ENCODE results near the gene AKTIP. TPM values are rescaled to one million over a fixed set of nuclear protein-coding genes. Genes with fewer than 3 reads are reported as not detected.

AKTIP gene
- total RNA-seq, 1 experiment from 2014 or later, result 26.2 TPM

DNA sequence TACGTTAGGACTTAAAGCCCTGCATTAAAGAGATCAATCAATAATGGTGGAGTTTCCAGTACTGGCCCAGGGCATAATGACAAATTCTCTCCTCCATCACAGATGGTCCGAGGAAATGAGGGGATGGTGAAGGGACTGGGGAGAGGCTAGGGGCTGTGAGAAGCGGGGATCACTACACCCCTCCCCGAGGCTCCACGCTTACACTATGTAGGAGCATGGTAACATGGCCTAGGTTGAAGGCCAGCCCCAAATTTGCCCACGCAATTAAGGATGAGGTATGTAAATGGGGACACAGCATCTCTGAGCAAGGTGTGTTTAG lies 8.0 kb upstream of the AKTIP start:
- Mint-ChIP-seq H3K4me1 (peaks cover 4 to 9% of the 10 kb centered on the region in 2 experiments), H3K4me3 (no peak overlapping the region), H3K27me3 (ENCODE audit: low read depth) (peaks cover 1% of the 10 kb centered on the region; the same call in 1 of the 2 replicates), H3K9me3 (peaks cover 21% of the 10 kb centered on the region in 2 experiments), H3K27ac (no peak overlapping the region), H3K36me3 (ENCODE audit: insufficient read depth in 1 of 3, low read depth in 3 of 3) (peaks cover 6 to 16% (median 9%) of the 10 kb centered on the region in 3 experiments; a peak in 5 of 7 replicates)
- Histone ChIP-seq H2AK5ac (ENCODE audit: insufficient read length, low read length) (no peak overlapping the region), H4K5ac (ENCODE audit: insufficient read length, low read depth, low read length) (no peak overlapping the region), H3K23ac (ENCODE audit: insufficient read length, low read depth, low read length) (no peak overlapping the region), H3K9me3 (ENCODE audit: control insufficient read depth, low read depth, low read length) (peaks cover 4% of the 10 kb centered on the region), H3K27me3 (ENCODE audit: insufficient read depth, low read length) (no peaks in the 10 kb centered on the region), H3K4ac (ENCODE audit: low read depth, low read length) (no peak overlapping the region), H3K4me2 (ENCODE audit: insufficient read depth, insufficient read length, low read length) (no peak overlapping the region), H2BK5ac (ENCODE audit: insufficient read length, low read length) (no peak overlapping the region), H3K79me2 (ENCODE audit: insufficient read depth, low read length) (no peaks in the 10 kb centered on the region), H3K56ac (ENCODE audit: insufficient read length, low read depth, low read length) (no peak overlapping the region), H3K23me2 (ENCODE audit: insufficient read length, low read depth, low read length, poor library complexity, severe bottlenecking) (no peaks in the 10 kb centered on the region), H2BK12ac (ENCODE audit: insufficient read length, low read depth, low read length) (no peak overlapping the region), H3K18ac (ENCODE audit: insufficient read length, low read depth, low read length) (no peak overlapping the region), H3K9ac (ENCODE audit: extremely low read depth, insufficient read length, low read length) (no peak overlapping the region), H4K8ac (replicated peaks; ENCODE audit: insufficient read length, low read depth, low read length) (no peak overlapping the region), H3K4me1 (ENCODE audit: insufficient read depth, low read length) (no peaks in the 10 kb centered on the region), H3K79me1 (ENCODE audit: insufficient read depth, low read depth, low read length, poor library complexity, severe bottlenecking) (no peaks in the 10 kb centered on the region), H2BK120ac (ENCODE audit: low read depth, low read length, poor library complexity, severe bottlenecking) (no peak overlapping the region), H2AFZ (ENCODE audit: low read length) (no peak overlapping the region), H4K91ac (ENCODE audit: insufficient read length, low read depth, low read length) (no peak overlapping the region), H2BK20ac (ENCODE audit: low read depth, low read length, poor library complexity, severe bottlenecking) (no peak overlapping the region), H4K20me1 (ENCODE audit: control insufficient read depth, insufficient read depth, insufficient read length) (no peaks in the 10 kb centered on the region), H3K14ac (ENCODE audit: insufficient read depth, low read length) (no peak overlapping the region), H2BK15ac (ENCODE audit: low read depth, low read length) (no peak overlapping the region), H3K27ac (ENCODE audit: insufficient read length, low read depth, low read length) (no peak overlapping the region), H3T11ph (ENCODE audit: low read length) (no peak overlapping the region)
- TF ChIP-seq, protein P1, sequence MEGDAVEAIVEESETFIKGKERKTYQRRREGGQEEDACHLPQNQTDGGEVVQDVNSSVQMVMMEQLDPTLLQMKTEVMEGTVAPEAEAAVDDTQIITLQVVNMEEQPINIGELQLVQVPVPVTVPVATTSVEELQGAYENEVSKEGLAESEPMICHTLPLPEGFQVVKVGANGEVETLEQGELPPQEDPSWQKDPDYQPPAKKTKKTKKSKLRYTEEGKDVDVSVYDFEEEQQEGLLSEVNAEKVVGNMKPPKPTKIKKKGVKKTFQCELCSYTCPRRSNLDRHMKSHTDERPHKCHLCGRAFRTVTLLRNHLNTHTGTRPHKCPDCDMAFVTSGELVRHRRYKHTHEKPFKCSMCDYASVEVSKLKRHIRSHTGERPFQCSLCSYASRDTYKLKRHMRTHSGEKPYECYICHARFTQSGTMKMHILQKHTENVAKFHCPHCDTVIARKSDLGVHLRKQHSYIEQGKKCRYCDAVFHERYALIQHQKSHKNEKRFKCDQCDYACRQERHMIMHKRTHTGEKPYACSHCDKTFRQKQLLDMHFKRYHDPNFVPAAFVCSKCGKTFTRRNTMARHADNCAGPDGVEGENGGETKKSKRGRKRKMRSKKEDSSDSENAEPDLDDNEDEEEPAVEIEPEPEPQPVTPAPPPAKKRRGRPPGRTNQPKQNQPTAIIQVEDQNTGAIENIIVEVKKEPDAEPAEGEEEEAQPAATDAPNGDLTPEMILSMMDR (conservative IDR thresholded peaks at IDR 0.05), result no peak
- no CpG with 5 or more reads among the region's 6 CpGs for WGBS (ENCODE audit: extremely low coverage, insufficient read length, low lambda C conversion rate)
- no peak for DNase-seq

All from H9 (cell line).